Fibroblast of lung (primary cell): ENCODE data around the gene SERPINA9.

Experiments
- CTCF ChIP-seq, 2 donors: IDR thresholded peaks in 1 of 2; conservative IDR thresholded peaks in 1 of 2; 1 replicate in 1 of 2; 2 replicates in 1 of 2; pipeline ENCODE4 v1.5.1; 2011 to 2012; ENCODE audit warnings: low read length in 2 of 2, control low read depth in 1 of 2, inconsistent platforms in 1 of 2, low read depth in 1 of 2, mild to moderate bottlenecking in 1 of 2
- EZH2 ChIP-seq: IDR thresholded peaks from 2 replicates; pipeline ENCODE4 v1.5.1; 2012; ENCODE audit warnings: low read length, control low read depth, mild to moderate bottlenecking; ENCODE audit errors: missing control alignments

GRCh38 chr14:94486883-94487282 lies 10.9 kb upstream of the SERPINA9 start:
- TF ChIP-seq CTCF (conservative IDR thresholded peaks at IDR 0.05 in 1 of 2, IDR thresholded peaks at IDR 0.05 in 1 of 2; ENCODE audit: low read depth in 1 of 2, low read length in 2 of 2) (no peak), EZH2 (no peak)
